DND-41 (cell line): Measurements from ENCODE around the gene RPP14.

Experiments
- CTCF ChIP-seq: IDR thresholded peaks from 2 replicates; pipeline ENCODE4 v1.5.1; 2012; ENCODE audit warnings: borderline replicate concordance, low read length, moderate library complexity, mild to moderate bottlenecking; ENCODE audit not compliant: poor library complexity, severe bottlenecking; ENCODE audit errors: extremely low read depth
- EZH2 ChIP-seq: IDR thresholded peaks from 3 replicates; pipeline ENCODE4 v1.6.1; 2012; ENCODE audit warnings: borderline replicate concordance, low read depth, mild to moderate bottlenecking, moderate library complexity, low read length, inconsistent platforms; ENCODE audit not compliant: severe bottlenecking

- TF ChIP-seq CTCF (no peak), EZH2 (no peak)
These were observed 14.2 kb upstream of the RPP14 start for GRCh38 chr3:58291671-58292338.
